ACHN (cell line): ENCODE measurements around the gene EIF4ENIF1.

Source experiments
- DNase-seq: peaks from one replicate; pipeline ENCODE4 v3.0.0-alpha.2; 2015
- in situ Hi-C: cut with HindIII; loops from 2 replicates; pipeline ENCODE4 v1.10.0; 2017; ENCODE audit warnings: low sequenced_read_pairs, low pct_ligation_motif_present, low pct_unique_long_range_greater_than_20kb

Gene EIF4ENIF1

DNA sequence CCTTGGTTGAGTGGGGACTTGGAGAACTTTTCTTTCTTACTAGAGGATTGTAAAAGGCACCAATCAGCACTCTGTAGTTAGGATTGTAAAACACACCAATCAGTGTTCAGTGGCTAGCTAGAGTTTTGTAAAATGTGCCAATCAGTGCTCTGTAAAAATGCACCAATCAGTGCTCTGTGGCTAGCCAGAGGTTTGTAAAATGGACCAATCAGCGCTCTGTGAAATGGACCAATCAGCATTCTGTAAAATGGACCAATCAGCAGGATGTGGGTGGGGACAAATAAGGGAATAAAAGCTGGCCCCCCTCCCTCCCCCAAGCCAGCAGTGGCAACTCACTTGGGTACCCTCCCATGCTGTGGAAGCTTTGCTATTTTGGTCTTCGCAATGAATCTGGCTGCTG is 95.7 kb downstream of the EIF4ENIF1 start:
- DNase-seq: no peak
- in situ Hi-C loops: no loop called here
